Embryonic facial prominence (tissue), 1 donor: ENCODE measurements around the gene CDH22.
A peak's percentile ranks its signal among the peaks of the same experiment; 100 is the strongest.

Experiments
- DNase-seq: peaks from one replicate; pipeline ENCODE4 v3.0.0-alpha.2; 2016; ENCODE audit errors: extremely low spot score

Gene CDH22

GRCh38 chr20:46215913-46216707, 92.2 kb downstream of the CDH22 start:
- DNase-seq, result no peak

GRCh38 chr20:46214824-46215488, 93.3 kb downstream of the CDH22 start:
- DNase-seq, result no peak

GRCh38 chr20:46213946-46214823, 94.1 kb downstream of the CDH22 start:
- DNase-seq, result no peak

- DNase-seq, result no peak
Observed at GRCh38 chr20:46212876-46213275, 95.4 kb downstream of the CDH22 start.

GRCh38 chr20:46212252-46212651, 96.0 kb downstream of the CDH22 start:
- DNase-seq, result no peak

GRCh38 chr20:46211331-46211722, 97.0 kb downstream of the CDH22 start:
- DNase-seq, result no peak

- DNase-seq, result no peak
Observed at GRCh38 chr20:46210672-46211330, 97.5 kb downstream of the CDH22 start.

GRCh38 chr20:46209930-46210671, 98.2 kb downstream of the CDH22 start:
- DNase-seq, result peak; percentile 16

- no peak for DNase-seq
Observed at GRCh38 chr20:46207793-46208192, 100.5 kb downstream of the CDH22 start.

GRCh38 chr20:46206992-46207549, 101.2 kb downstream of the CDH22 start:
- DNase-seq, result no peak

GRCh38 chr20:46206025-46206424, 102.3 kb downstream of the CDH22 start:
- DNase-seq, result no peak

GRCh38 chr20:46205349-46205748, 102.9 kb downstream of the CDH22 start:
- no peak for DNase-seq

GRCh38 chr20:46204594-46205186, 103.6 kb downstream of the CDH22 start:
- DNase-seq, result no peak

GRCh38 chr20:46203510-46203837, 104.8 kb downstream of the CDH22 start:
- no peak for DNase-seq

- DNase-seq, result no peak
Observed at GRCh38 chr20:46202766-46203509, 105.4 kb downstream of the CDH22 start.

GRCh38 chr20:46200582-46201570, 107.4 kb downstream of the CDH22 start:
- DNase-seq, result no peak

GRCh38 chr20:46199198-46199597, 109.1 kb downstream of the CDH22 start:
- no peak for DNase-seq

- no peak for DNase-seq
Observed at GRCh38 chr20:46196990-46197389, 111.3 kb downstream of the CDH22 start.
